Activated CD8-positive, alpha-beta memory T cell treated with anti-CD3 and anti-CD28 coated beads for 48 hours (primary cell): ENCODE data around the gene JPH4.
"Not testable (repeated sequence)": the region's sequence is repeated elsewhere in the genome, so short reads cannot be mapped to it uniquely, and the experiment has no call there.

ENCODE experiments used
- DNase-seq, 3 experiments: peaks; one replicate each; pipeline ENCODE4 v3.0.0-alpha.2; 2020; ENCODE audit warnings: low read depth in 2 of 3, low spot score in 2 of 3

JPH4 gene

DNA sequence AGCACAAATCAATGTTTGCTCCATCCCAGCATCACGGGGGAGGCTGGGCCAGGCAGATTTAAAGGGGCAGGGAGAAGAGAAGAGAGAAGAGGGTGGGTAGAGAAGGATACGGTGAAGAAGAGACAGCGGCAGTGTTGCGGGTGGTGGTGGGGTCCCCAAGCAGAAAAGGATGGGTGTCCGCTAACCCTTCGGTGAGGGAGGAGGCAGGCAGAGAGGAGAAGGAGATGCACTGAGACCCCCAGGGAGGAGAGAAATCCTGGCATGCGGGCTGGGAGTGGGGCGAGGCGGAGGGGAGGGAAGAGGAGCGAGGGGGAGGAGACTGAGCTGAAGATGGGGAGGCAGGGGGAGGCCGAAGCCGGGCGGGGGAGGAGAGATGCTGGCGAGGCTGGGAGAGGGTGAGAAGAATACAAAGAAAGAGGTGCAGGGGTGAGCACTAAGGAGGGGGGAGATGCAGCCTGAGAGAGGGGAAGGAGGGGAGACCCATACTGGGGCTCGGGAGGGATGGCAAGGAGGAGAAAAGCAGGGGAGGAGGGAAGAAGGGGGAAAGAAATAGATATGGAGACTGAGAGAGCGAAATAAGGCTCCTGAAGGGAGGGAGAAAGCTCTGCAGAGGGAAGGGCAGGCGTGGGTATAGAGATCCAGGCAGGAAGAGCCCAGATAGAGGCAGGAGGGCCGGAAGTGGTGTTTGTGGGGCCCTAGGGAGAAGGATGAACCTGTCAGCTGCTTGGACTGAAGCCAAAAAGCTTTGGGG lies at the start of gene JPH4:
TSS of gene JPH4 (minus strand) at position 231 of the 751 bp plus-strand sequence. CDS start 1,337 bp downstream, outside the sequence.
- no peak for DNase-seq

DNA sequence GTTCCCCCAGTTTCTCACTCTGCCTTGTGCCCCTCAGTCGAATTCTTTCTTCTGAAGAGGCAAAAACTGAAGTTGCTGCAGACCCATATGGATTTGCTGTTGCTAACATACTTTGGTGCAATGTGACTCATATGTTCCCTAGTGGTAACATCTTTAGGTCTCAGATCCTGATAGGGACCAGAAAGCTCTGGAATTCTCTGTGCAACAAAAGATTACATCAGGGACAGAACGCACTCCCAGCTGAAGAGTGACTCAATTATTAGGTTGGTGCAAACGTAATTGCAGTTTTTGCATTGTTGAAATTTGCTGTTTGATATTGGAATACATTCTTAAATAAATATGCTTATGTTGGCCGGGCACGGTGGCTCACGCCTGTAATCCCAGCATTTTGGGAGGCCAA lies 49.4 kb upstream of the JPH4 start:
- DNase-seq: no peak

GRCh38 chr14:23626946-23627345 lies 48.4 kb upstream of the JPH4 start:
- DNase-seq: no peak

GRCh38 chr14:23624830-23625404 lies 46.3 kb upstream of the JPH4 start:
- DNase-seq: no peak

DNA sequence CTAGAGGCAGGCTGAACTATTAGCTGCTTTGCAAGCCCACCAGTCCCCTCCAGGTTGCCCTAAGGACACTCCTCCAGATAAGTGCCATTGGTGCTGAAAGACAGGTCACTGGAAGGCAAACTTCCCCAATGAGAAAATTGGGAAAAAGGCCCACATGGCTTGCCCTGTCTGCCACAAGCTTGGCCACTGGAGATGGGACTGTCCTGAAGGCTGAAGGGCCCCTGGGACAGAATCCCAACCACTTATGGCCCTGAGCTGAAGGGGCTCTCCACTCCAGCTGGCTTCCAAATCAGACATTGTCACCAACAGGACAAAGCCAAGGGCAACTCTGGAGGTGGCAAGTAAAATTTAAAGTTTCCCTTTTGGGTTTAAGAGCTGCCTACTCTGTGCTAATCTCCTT lies 45.4 kb upstream of the JPH4 start:
- DNase-seq: no peak

DNA sequence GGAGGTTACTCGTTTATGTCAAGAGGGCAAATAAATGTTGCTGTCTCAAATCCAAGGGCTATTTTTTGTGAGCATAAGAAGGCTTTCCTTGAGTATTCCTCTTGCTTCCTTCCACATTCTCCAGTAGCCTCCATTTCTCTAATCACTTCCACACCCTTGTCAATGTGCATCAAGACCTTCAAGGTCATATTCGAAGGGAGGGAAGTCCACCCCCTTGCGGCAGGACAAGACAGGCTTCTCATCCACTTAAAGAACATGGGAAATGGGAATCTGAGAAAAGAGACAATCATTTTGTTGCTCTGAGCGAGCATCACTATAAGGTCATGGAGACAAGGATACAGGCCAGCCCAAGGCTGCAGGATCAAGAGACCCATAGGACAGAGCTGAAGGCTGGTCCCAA lies 44.4 kb upstream of the JPH4 start:
- DNase-seq: no peak

GRCh38 chr14:23621932-23622730 lies 43.5 kb upstream of the JPH4 start:
- no peak for DNase-seq

DNA sequence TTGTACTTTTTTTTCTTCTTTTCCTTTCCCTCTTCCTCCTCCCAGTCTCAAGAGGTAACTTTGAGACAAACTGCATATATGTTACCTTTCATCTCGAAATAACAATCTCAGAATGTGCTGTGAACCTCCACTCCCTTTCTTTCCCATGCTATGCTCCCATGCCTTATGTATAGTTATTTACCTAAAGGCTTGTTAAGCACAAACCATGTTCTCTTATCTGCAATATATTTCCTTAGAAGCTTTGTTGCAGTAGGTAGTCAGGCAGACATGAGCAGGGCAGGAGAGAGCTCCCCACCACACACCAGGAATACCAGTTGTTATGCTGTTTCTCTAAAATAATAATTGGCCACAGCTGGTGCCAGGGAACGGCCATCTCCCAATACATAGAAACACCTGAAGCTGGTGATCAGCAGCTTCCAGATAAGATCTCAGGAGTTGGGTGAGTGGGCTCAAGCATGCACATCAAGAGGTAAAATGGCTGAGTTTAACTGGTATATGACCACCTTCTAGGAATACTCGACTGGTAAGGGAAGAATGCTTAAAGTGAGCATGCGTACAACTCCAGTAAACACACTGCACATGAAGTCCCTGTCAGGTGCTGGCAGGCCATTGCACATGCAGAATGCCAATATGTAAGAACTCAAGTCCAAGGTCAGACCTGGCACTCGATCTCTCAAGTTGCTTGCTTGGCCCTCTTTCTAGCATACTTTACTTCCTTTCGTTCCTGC lies 42.8 kb upstream of the JPH4 start:
- no peak for DNase-seq

DNA sequence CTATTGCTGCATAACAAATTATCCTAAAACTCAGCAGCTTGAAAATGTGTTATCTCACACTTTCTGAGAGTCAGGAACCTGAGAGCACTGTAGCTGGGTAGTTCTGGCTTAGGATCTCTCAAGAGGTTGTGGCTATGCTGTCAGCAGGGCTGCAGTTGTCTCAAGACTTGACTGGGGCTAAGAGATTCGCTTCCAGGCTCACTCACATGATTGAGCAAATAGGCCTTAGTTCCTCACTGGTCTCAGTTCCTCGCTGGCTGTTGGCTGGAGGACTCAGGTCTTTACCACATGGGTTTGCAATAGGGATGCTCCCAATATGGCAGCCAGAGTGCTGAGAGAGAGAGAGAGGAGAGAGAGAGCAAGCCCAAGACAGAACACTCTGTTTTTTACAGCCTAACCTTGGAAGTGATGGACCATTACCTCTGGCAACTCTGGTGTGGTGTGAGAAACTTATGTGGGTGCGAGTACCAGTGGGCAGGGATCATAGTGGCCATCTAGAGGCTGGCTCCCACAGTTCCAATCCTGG lies 41.6 kb upstream of the JPH4 start:
- no peak for DNase-seq

GRCh38 chr14:23618415-23618988 lies 39.9 kb upstream of the JPH4 start:
- DNase-seq: no peak

DNA sequence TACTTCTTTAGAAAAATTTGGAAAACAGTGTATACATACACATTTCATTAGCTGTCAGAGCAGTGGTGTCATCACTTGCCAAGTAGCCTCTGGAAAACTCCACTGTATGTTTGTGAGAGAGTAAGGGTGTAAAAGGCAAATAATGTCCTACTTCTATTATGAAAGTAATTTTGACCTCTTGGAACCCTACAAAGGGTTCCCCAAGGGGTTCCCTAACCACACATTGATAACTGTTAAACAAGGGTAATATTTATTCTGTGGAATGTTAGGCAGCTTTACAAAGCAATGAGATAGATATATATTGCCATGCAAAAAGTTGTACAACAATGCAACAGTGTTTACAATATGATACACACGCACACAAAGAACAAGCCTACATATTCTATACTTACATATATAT lies 38.9 kb upstream of the JPH4 start:
- DNase-seq: no peak

DNA sequence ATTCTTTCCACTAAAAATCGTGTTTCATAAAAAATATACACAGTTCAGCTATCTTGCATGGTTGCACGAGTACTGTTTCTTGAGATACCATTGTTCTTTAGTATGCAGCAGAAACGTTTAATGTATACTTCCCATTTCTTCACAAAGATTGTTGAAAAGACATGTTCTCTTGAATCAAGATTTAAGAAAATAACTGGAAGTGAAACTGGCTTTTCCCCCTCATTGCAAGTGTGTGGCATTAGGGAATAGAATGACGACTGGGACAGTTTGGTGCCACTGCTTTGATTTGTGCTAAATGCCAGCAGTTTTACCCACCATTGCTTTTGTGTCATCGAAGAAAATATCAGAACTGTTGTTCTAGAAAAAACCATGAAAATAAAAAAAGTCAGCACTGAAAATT lies 37.3 kb upstream of the JPH4 start:
- no peak for DNase-seq

DNA sequence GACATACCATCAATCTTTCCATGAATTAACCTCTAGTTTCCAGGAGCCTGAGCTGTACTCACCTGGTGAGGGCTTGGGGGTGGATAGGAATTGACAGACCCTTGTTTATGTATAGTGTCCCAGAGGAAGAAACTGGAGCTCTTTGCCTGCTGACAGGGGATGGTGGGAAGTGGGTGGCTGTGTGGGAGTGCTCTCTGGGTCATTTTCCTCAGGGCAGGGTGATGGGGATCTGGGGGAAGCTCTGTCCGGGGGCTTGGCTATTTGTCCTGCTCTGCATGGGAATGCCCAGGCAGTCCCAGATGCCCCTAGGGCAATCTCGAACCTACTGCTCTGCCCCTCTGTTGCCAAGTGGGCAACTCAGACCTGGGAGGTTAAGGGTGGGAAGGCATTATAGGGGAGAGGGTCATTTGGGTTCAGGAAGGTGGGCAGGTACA lies 35.8 kb upstream of the JPH4 start:
- DNase-seq: no peak

DNA sequence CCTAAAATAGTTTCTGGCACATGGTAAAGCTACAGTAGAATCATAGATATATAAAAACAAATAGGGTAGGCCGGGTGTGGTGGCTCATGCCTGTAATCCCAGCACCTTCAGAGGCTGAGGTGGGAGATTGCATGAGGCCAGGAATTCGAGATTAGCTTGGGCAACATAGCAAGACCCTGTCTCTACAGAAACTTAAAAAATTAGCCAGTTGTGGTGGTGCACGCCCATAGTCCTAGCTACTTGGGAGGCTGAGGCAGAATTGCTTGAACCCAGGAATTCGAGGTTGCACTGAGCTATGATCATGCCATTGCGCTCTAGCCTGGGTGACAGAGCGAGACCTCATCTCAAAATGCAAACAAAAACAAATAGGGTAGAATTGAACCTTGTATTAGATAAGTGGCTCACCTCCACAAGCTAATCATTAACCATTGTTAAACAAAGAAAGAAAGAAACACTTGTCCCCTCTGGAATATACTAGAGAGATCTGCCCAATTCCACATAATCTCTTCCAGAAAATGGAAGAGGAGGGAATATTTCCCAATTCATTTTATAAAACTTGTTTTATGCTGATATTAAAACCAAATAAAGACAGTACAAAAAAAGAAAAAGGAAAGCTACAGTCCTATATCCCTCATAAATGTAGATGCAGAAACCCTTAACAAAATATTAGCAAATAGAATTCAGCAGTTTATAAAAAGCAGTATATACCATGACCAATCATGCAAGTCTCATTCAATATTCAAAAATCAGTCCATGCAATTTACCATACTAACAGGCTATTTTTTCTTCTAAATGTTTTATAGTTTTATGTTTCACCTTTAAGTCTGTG lies 34.9 kb upstream of the JPH4 start:
- DNase-seq: no peak

DNA sequence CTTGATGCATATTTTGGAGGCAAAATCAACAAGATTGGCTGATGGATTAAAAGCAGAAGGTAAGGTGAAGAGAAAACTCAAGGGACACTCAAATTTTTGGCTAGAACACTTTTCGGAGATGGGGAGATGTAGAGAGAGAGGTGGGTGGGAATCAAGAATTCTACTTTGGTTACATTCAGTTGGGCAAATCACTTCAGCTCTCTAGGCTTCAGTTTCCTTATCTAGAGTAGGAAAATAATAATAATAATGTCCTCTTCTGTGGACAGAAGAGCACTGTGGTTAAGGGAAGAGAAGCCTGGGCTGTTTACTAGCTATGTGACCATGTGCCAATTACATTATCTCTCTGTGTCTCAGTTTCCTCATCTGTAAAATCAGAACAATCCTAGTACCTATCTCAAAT lies 34.2 kb upstream of the JPH4 start:
- DNase-seq: no peak

DNA sequence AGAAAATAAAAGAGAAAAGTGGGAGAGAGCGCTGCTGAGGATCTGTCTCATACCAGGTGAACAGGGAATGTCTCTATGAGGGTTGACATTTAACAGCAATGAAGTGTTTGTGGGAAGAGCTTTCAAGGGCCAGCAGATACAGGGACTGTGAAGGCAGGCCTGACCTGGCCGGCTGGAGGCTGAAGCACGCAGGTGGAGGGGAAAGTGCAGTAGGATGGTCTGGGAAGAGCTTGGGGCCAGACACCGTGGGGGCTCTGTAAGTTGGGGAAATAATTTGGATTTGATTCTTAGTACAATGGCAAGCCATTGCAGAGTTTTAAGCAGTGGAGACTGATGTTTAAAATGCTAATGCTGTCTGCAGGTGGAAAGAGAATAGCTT lies 33.8 kb upstream of the JPH4 start:
- DNase-seq: no peak

- DNase-seq: no peak
These were observed 32.3 kb upstream of the JPH4 start for GRCh38 chr14:23610815-23611289.

DNA sequence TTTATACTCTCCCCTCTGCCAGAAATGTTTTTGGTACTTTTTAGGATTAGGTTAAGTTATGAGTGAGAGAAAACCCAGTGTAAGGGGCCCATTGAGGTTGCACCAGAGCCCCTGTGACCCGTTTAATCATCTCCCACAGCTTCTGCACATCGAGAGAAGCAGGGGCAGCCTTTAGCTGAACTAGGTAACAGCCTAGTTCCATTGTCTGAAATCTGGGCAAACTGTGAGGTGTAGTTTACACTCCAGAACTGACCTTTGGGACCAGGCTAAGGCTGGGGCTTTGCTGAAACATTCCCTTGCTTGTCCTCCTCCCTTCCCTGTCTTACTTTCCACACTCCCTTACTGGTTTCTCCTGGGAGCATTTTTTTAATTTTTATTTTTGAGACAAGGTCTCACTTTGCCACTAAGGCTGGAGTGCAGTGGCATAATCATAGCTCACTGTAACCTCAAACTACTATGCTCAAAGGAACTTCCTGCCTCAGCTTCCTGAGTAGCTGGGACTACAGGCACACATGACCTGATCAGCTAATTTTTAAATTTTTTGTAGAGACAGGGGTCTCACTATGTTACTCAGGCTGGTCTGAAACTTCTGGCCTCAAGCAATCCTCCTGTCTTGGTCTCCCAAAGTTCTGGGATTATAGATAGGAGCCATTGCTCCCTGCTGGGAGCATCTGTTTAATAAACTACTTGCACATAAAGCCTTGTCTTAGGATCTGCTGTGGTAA lies 31.7 kb upstream of the JPH4 start:
- DNase-seq: no peak

DNA sequence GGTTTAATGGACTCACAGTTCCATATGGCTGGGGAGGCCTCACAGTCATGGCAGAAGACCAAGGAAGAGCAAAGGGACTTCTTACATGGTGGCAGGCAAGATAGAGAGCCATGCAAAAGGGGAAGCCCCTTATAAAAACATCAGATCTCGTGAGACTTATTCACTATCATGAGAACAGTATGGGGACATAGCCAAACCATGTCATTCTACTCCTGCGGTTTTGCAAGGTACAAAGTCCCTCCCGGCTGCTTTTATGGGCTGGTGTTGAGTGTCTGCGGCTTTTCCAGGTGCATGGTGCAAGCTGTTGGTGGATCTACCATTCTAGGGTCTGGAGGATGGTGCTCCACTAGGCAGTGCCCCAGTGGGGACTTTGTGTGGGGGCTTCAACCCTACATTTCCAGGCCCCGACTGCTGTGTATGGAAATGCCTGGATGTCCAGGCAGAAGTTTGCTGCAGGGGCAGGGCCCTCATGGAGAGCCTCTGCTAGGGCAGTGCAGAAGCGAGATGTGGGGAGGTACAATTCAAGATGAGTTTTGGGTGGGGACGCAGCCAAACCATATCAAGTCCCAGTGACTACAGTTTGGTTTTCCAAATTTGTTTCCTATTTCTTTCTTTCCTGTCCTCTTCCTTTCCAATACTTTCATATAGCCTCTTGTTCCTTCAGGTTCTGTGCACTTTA lies 31.0 kb upstream of the JPH4 start:
- not testable (repeated sequence) for DNase-seq
